ENCODE measurements around the gene STON2. TPM values are rescaled to one million over a fixed set of nuclear protein-coding genes. Genes with fewer than 3 reads are reported as not detected.
"Not testable (repeated sequence)": the region's sequence is repeated elsewhere in the genome, so short reads cannot be mapped to it uniquely, and the experiment has no call there.

Gene STON2
- total RNA-seq, 1 donor from 2014 or later, result not detected

DNA sequence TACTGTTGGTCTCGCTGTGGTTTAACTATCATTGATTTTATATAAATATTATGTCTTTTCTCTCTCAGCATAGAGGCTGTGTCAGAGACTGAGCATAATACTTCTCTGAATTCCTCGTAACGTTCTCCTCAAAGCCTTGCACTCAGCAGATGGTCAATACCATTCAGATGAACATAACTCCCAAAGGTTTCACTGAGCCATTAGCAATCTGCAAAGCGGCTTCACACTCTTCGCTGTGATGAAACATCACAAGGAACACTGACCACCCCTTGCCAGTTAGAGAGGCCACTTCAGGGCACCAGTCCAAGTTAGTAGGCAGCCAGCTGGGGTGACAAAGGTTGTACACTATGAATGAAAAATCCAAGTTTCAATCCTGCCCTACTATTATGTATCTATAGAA is 30.1 kb upstream of the STON2 start:
- ChIA-PET CTCF (no interaction called here), POLR2A (no interaction called here)
- no peak overlapping the region for H3K27ac Mint-ChIP-seq
- peaks cover 2% of the 10 kb centered on the region for H3K4me1 Mint-ChIP-seq
- H3K27me3 Mint-ChIP-seq, result peaks cover 56% of the 10 kb centered on the region
- no peaks in the 10 kb centered on the region for H3K9me3 Mint-ChIP-seq
- intact Hi-C loops (cut with micrococcal nuclease), result no loop called here
- ATAC-seq (ENCODE audit: low read depth) (no peak), DNase-seq (no peak)
- H3K36me3 Mint-ChIP-seq (ENCODE audit: low read depth), result no peaks in the 10 kb centered on the region
- TF ChIP-seq, protein P1, sequence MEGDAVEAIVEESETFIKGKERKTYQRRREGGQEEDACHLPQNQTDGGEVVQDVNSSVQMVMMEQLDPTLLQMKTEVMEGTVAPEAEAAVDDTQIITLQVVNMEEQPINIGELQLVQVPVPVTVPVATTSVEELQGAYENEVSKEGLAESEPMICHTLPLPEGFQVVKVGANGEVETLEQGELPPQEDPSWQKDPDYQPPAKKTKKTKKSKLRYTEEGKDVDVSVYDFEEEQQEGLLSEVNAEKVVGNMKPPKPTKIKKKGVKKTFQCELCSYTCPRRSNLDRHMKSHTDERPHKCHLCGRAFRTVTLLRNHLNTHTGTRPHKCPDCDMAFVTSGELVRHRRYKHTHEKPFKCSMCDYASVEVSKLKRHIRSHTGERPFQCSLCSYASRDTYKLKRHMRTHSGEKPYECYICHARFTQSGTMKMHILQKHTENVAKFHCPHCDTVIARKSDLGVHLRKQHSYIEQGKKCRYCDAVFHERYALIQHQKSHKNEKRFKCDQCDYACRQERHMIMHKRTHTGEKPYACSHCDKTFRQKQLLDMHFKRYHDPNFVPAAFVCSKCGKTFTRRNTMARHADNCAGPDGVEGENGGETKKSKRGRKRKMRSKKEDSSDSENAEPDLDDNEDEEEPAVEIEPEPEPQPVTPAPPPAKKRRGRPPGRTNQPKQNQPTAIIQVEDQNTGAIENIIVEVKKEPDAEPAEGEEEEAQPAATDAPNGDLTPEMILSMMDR (IDR thresholded peaks at IDR 0.05), result no peak
- no peak overlapping the region for H3K4me3 Mint-ChIP-seq

DNA sequence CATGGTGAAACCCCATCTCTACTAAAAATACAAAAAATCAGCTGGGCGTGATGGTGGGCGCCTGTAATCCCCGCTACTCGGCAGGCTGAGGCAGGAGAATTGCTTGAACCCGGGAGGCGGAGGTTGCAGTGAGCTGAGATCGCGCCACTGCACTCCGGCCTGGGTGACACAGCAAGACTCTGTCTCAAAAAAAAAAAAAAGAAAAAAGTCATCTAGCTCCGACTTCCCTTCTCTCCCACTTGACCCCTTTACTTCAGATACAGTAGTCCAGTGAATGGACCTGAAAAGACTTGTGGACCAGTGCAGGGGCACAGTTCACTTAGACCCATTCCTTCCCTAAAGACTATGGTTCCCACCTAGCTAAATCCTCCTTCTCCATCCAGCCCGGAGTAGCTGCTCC is 29.6 kb upstream of the STON2 start:
- DNase-seq; H3K4me3 Mint-ChIP-seq; H3K36me3 Mint-ChIP-seq (ENCODE audit: low read depth); H3K9me3 Mint-ChIP-seq; intact Hi-C loops (cut with micrococcal nuclease); H3K4me1 Mint-ChIP-seq; ATAC-seq (ENCODE audit: low read depth); POLR2A ChIA-PET; CTCF ChIA-PET; H3K27ac Mint-ChIP-seq: not testable (repeated sequence)
- peaks cover 56% of the 10 kb centered on the region for H3K27me3 Mint-ChIP-seq

DNA sequence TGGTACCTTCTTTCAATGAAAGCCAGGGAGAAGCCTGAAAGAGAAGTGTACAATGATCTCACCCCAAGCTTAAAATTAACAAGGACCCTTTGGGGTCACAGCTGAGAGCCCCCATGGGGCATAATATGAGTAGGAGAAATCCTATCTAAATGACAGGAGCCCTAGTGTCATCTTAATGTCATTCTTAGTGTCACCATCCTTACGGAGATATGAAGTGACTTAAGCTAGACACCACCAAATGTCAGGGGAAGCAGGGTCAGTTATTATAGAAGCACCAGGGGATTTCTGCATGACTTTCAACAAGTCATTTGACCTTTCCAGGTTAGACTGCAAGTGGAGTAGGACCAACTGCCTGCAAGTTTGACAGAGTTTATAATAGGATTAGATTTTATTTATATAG is 28.9 kb upstream of the STON2 start:
- intact Hi-C loops (cut with micrococcal nuclease), result no loop called here
- no peaks in the 10 kb centered on the region for H3K9me3 Mint-ChIP-seq
- ChIA-PET POLR2A (no interaction called here), CTCF (interaction anchor here (1.0 kb wide), 1 partner anchor 25 kb away, joined by 6 read pairs; no protein-coding TSS in a partner anchor)
- H3K27ac Mint-ChIP-seq, result no peak overlapping the region
- TF ChIP-seq, protein P1 (IDR thresholded peaks at IDR 0.05), result no peak
- DNase-seq (no peak), ATAC-seq (ENCODE audit: low read depth) (no peak)
- H3K4me1 Mint-ChIP-seq, result no peaks in the 10 kb centered on the region
- no peak overlapping the region for H3K4me3 Mint-ChIP-seq
- H3K27me3 Mint-ChIP-seq, result peaks cover 51% of the 10 kb centered on the region
- no peaks in the 10 kb centered on the region for H3K36me3 Mint-ChIP-seq (ENCODE audit: low read depth)

DNA sequence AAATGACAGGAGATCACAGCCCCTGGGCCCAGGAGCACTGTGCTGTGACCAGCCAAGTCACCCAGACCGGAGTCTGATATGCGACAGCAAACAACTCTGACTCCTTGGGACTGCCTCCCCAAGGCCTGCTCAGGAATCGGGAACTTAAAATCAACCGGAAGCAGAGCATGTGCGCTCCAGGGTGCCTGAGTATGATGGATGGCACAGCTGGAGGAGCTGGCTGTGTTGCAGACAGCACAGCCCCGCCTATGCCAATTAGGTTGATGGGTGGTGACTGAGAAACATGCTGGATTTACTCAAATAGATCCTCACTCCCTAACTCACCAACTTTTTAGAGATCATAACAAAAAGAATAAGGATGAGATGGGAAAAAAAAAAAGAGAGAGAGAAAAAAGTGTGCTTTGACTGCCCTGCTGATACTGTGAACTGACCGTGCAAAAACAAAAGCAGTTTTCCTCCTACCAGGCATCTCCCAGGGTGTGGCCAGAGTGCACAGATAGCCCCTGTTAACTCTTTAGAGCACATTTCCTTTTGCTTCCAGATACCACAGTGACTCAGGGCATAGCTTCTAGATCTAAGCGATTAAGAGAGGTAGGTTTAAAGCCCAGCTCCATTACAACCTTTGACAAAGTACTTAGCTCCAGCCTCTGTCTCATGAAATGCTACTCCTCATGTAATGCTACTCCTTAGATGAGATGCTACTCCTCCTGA is 27.4 kb upstream of the STON2 start:
- ChIA-PET CTCF (no interaction called here), POLR2A (no interaction called here)
- TF ChIP-seq, protein P1 (IDR thresholded peaks at IDR 0.05), result no peak
- no peak for DNase-seq
- no peak for ATAC-seq (ENCODE audit: low read depth)
- intact Hi-C loops (cut with micrococcal nuclease), result no loop called here
- no peak overlapping the region for H3K4me3 Mint-ChIP-seq
- peaks cover 38% of the 10 kb centered on the region for H3K27me3 Mint-ChIP-seq
- H3K36me3 Mint-ChIP-seq (ENCODE audit: low read depth), result no peaks in the 10 kb centered on the region
- no peak overlapping the region for H3K27ac Mint-ChIP-seq
- H3K9me3 Mint-ChIP-seq, result no peaks in the 10 kb centered on the region
- H3K4me1 Mint-ChIP-seq, result no peaks in the 10 kb centered on the region

DNA sequence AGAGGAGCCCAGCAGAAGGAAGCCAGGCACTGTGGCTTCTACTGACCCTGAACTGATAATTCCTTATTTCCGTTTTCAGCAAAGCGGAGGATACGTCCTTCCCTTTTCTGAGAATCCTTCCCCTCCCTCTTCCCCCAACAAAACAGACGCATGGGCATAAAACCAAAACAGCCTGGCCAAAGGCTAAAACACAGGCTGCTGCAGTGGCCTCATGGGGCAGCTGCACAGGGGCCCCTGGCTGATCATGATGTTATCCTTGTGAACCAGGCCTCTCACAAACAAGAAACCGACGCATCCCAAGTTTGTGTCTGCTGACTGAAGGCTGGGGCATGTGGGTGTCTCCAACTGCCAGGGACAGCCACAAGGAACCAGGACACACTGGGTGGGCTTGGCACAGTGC is 23.4 kb upstream of the STON2 start:
- H3K27ac Mint-ChIP-seq, result no peak overlapping the region
- intact Hi-C loops (cut with micrococcal nuclease), result no loop called here
- DNase-seq (no peak), ATAC-seq (ENCODE audit: low read depth) (no peak)
- no peaks in the 10 kb centered on the region for H3K36me3 Mint-ChIP-seq (ENCODE audit: low read depth)
- TF ChIP-seq, protein P1 (IDR thresholded peaks at IDR 0.05), result no peak
- H3K4me3 Mint-ChIP-seq, result no peak overlapping the region
- H3K27me3 Mint-ChIP-seq, result peaks cover 20% of the 10 kb centered on the region
- ChIA-PET POLR2A (no interaction called here), CTCF (no interaction called here)
- H3K4me1 Mint-ChIP-seq, result no peaks in the 10 kb centered on the region
- no peaks in the 10 kb centered on the region for H3K9me3 Mint-ChIP-seq

All from activated B cell treated with CpG ODN at 0.5 μM for 24 hours (primary cell).